T-helper 1 cell (primary cell): Measurements from ENCODE around the gene GGCX.
"Not testable (repeated sequence)": the region's sequence is repeated elsewhere in the genome, so short reads cannot be mapped to it uniquely, and the experiment has no call there.

Source experiments
- DNase-seq, 5 donors: peaks; one replicate each; pipeline ENCODE4 v3.0.0-alpha.2; 2012 to 2020

Gene GGCX

GRCh38 chr2:85566265-85566664 lies 5.0 kb upstream of the GGCX start:
- no peak for DNase-seq

- no peak for DNase-seq
Observed at GRCh38 chr2:85564144-85564563, 2.9 kb upstream of the GGCX start.

- no peak for DNase-seq
Observed at GRCh38 chr2:85560812-85561279, 447 bp downstream of the GGCX start.

GRCh38 chr2:85560403-85560726 lies 928 bp downstream of the GGCX start:
- not testable (repeated sequence) for DNase-seq

GRCh38 chr2:85558160-85558559 lies 3.1 kb downstream of the GGCX start:
- no peak for DNase-seq

GRCh38 chr2:85557130-85557529 lies 4.2 kb downstream of the GGCX start:
- no peak for DNase-seq

- DNase-seq: no peak
Observed at GRCh38 chr2:85554980-85555612, 6.2 kb downstream of the GGCX start.

- no peak for DNase-seq
Observed at GRCh38 chr2:85553184-85553583, 8.1 kb downstream of the GGCX start.

- DNase-seq: peak; percentile 67 to 89 (median 82)
Observed at GRCh38 chr2:85551698-85552678, 9.3 kb downstream of the GGCX start.

- no peak for DNase-seq
Observed at GRCh38 chr2:85550486-85550885, 10.8 kb downstream of the GGCX start.

- no peak for DNase-seq
Observed at GRCh38 chr2:85549826-85550225, 11.5 kb downstream of the GGCX start.

- no peak for DNase-seq
Observed at GRCh38 chr2:85549095-85549494, 12.2 kb downstream of the GGCX start.

GRCh38 chr2:85548608-85548900 lies 12.7 kb downstream of the GGCX start:
- DNase-seq: no peak

- no peak for DNase-seq
Observed at GRCh38 chr2:85547859-85548607, 13.3 kb downstream of the GGCX start.

- no peak for DNase-seq
Observed at GRCh38 chr2:85547089-85547858, 14.0 kb downstream of the GGCX start.

- DNase-seq: no peak
Observed at GRCh38 chr2:85545780-85546240, 15.5 kb downstream of the GGCX start.

GRCh38 chr2:85544915-85545779 lies 16.1 kb downstream of the GGCX start:
- DNase-seq: not testable (repeated sequence)

GRCh38 chr2:85544254-85544691 lies 17.0 kb downstream of the GGCX start:
- not testable (repeated sequence) for DNase-seq

GRCh38 chr2:85542777-85543176 lies 18.5 kb downstream of the GGCX start:
- DNase-seq: no peak

- no peak for DNase-seq
Observed at GRCh38 chr2:85541753-85542457, 19.4 kb downstream of the GGCX start.

GRCh38 chr2:85541262-85541661 lies 20.0 kb downstream of the GGCX start:
- no peak for DNase-seq
